Osteocyte (in vitro differentiated cells): ENCODE measurements around the gene GJA3. TPM values are rescaled to one million over a fixed set of nuclear protein-coding genes. Genes with fewer than 3 reads are reported as not detected.

ENCODE experiments used
- DNase-seq: peaks from one replicate; pipeline ENCODE4 v3.0.0; 2021; ENCODE audit warnings: mixed read lengths; ENCODE audit not compliant: unreplicated experiment; ENCODE audit errors: extremely low spot score
- H3K27ac Mint-ChIP-seq: one replicate; pipeline ENCODE4 v1.8.0; 2021; ENCODE audit warnings: mild to moderate bottlenecking, mixed read lengths; ENCODE audit not compliant: unreplicated experiment
- H3K27me3 Mint-ChIP-seq: one replicate; pipeline ENCODE4 v1.8.0; 2021; ENCODE audit warnings: mixed read lengths; ENCODE audit not compliant: unreplicated experiment
- H3K36me3 Mint-ChIP-seq: one replicate; pipeline ENCODE4 v1.8.0; 2021; ENCODE audit warnings: mixed read lengths; ENCODE audit not compliant: unreplicated experiment
- H3K4me1 Mint-ChIP-seq: one replicate; pipeline ENCODE4 v1.8.0; 2021; ENCODE audit warnings: mixed read lengths; ENCODE audit not compliant: unreplicated experiment
- H3K4me3 Mint-ChIP-seq: one replicate; pipeline ENCODE4 v1.8.0; 2021; ENCODE audit warnings: mild to moderate bottlenecking, moderate library complexity, mixed read lengths; ENCODE audit not compliant: unreplicated experiment
- H3K9me3 Mint-ChIP-seq: one replicate; pipeline ENCODE4 v1.8.0; 2021; ENCODE audit warnings: mixed read lengths; ENCODE audit not compliant: unreplicated experiment
- total RNA-seq: library from RNA; stranded (reverse); gene quantifications from 2 replicates; pipeline ENCODE4 v1.2.1, GENCODE V29; 2021
- TF ChIP-seq, protein P1 (sequence below): fragments of 200-600 bp; sonication (generic); IDR thresholded peaks from 2 replicates; pipeline ENCODE4 v1.5.0; 2021; ENCODE audit warnings: antibody characterized with exemption, mild to moderate bottlenecking, moderate library complexity

GJA3 gene
- total RNA-seq, 1 donor from 2014 or later: not detected

DNA sequence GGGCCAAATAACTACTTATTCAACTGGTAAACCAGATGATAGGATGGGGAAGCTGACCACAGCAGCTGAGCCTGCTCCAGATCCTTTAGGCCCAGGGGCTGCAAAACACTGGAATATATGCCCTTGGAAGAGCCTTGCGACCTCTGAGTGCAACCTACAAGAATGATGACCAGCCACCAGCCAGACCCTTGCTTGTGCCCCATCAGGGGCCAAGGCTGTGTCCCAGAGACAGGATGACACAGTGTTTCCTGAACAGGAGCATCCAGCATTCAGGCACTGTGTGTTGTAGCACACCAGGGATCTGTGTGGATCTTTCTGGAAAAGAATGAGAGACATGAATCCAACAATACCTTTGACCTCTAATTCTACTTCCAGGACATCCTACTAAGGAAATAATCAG lies 14.5 kb downstream of the GJA3 start:
- Mint-ChIP-seq H3K36me3 (no peaks in the 10 kb centered on the region), H3K4me1 (no peaks in the 10 kb centered on the region), H3K9me3 (no peaks in the 10 kb centered on the region), H3K4me3 (no peak overlapping the region), H3K27me3 (peaks cover 57% of the 10 kb centered on the region), H3K27ac (no peak overlapping the region)
- DNase-seq: peak; percentile 53
- TF ChIP-seq, protein P1, sequence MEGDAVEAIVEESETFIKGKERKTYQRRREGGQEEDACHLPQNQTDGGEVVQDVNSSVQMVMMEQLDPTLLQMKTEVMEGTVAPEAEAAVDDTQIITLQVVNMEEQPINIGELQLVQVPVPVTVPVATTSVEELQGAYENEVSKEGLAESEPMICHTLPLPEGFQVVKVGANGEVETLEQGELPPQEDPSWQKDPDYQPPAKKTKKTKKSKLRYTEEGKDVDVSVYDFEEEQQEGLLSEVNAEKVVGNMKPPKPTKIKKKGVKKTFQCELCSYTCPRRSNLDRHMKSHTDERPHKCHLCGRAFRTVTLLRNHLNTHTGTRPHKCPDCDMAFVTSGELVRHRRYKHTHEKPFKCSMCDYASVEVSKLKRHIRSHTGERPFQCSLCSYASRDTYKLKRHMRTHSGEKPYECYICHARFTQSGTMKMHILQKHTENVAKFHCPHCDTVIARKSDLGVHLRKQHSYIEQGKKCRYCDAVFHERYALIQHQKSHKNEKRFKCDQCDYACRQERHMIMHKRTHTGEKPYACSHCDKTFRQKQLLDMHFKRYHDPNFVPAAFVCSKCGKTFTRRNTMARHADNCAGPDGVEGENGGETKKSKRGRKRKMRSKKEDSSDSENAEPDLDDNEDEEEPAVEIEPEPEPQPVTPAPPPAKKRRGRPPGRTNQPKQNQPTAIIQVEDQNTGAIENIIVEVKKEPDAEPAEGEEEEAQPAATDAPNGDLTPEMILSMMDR: no peak

DNA sequence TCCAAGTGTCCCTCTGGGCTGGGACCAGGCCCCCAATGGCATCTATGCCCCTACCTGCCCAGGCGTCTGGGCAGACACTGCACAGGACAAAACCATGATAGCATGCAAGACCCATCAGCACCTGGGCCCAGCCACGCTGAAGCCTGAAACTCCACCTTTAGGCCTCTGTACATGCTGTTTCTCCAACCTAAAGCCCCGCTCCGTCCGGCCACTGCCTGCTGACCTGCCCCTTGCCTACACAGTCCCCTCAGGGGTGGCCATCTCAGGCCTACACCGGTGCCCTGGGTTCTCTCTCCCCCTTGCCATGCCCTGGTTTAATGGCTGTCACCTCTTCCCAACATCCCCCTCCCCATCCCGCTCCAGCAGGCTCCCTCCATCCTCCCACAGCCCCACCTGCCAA lies 15.3 kb downstream of the GJA3 start:
- Mint-ChIP-seq H3K4me3 (no peak overlapping the region), H3K27ac (no peak overlapping the region), H3K36me3 (no peaks in the 10 kb centered on the region), H3K4me1 (no peaks in the 10 kb centered on the region), H3K9me3 (no peaks in the 10 kb centered on the region), H3K27me3 (peaks cover 56% of the 10 kb centered on the region)
- TF ChIP-seq, protein P1: no peak
- peak; percentile 76 for DNase-seq

DNA sequence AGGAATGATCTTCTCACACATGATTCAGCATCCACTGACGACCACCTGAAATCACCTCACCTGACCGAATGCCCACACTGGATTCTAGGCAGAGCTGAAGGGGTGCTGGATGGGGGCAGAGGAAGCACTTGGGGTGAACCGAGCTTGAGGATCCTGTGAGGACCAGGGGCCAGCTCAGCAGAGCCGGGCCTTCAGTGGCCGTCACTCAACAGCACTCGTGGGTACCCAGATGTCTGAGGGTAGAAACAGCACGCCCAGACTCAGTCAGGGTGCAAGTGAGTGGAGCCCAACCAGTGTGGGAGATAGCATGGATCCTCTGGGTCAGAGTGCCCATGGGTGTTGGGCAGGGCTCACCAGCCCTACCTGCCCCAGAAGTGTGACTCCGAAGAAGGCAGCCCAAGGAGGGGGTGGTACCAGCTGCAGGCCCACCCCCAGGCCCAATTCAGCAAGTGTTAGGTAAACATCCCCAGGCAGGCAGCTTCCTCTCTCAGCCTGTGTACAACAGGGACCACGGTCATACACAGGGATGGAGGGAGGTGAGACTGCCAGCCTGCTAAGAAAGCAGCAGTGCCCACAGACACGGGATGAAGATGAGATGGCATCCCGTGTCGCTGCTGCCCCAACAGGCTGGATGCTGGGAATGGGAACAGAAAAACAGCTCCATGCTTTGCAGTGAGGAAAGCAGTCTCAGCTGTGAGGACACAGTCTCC lies 16.6 kb downstream of the GJA3 start:
- H3K27me3 Mint-ChIP-seq: peaks cover 51% of the 10 kb centered on the region
- TF ChIP-seq, protein P1: no peak

DNA sequence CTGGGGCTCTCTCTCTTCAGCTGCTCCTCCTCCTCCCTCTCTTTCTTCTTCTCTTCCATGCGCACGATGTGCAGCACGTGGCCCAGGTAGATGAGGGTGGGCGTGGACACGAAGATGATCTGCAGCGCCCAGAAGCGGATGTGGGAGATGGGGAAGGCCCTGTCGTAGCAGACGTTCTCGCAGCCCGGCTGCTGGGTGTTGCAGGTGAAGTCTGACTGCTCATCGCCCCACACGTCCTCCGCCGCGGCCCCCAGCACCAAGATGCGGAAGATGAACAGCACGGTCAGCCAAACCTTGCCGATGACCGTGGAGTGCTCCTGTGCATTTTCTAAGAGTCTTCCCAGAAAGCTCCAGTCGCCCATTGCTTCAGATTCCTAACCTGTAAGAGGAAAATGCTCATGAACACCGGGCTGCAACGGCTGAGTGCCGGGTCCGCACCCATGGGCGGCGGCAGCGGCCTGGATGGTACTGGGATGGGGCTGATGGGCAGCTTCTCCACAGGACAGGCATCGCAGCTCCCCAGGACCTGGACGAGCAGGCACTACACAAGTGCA lies 17.8 kb downstream of the GJA3 start:
- no peak overlapping the region for H3K4me3 Mint-ChIP-seq
- no peak overlapping the region for H3K27ac Mint-ChIP-seq
- no peaks in the 10 kb centered on the region for H3K36me3 Mint-ChIP-seq
- peak; percentile 79 for DNase-seq
- H3K4me1 Mint-ChIP-seq: no peaks in the 10 kb centered on the region
- TF ChIP-seq, protein P1: no peak
- peaks cover 48% of the 10 kb centered on the region for H3K27me3 Mint-ChIP-seq
- H3K9me3 Mint-ChIP-seq: no peaks in the 10 kb centered on the region

More for the DNA sequence above, 16.6 kb downstream of the GJA3 start:
- Mint-ChIP-seq H3K36me3 (no peaks in the 10 kb centered on the region), H3K9me3 (no peaks in the 10 kb centered on the region), H3K4me3 (no peak overlapping the region), H3K27ac (no peak overlapping the region), H3K4me1 (no peaks in the 10 kb centered on the region)
- peak; percentile 51 for DNase-seq

DNA sequence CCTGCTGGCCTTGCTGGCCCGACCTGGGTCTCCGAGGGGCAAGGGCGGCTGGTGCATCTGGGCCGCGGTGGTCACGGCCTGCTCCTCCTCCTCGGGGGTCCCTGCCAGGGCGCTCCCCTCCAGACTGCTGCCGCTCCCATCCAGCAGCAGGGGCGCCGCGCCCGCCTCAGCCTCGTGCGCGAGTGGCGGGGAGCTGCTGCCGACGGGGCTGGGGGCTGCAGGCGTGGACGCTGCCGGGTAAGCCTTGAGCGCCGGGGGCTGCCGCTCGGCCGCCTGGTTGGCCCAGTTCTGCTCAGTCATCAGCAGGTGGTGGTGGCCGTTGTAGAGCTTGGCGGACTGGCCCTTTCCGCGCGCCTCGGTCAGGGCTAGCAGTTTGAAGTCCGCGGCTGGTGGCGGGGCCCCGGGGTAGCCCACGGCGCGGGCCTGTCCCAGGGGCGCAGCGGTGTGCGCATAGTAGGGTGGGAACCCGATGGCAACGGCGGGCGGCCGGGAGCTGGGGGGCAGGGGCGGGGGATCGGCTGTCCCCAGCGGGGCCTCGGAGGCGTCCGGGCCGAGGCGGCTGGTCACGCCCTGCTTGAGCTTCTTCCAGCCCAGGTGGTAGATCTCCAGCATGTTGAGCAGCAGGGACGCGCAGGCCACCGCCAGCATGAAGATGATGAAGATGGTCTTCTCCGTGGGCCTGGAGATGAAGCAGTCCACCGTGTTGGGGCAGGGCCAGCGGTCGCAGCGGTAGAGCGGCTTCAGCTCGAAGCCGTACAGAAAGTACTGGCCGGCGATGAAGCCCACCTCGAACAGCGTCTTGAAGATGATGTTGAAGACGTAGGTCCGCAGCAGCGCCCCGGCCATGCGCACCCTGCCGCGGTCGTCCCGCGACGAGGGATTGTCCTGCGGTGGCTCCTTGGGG lies 18.6 kb downstream of the GJA3 start:
- H3K4me1 Mint-ChIP-seq: no peaks in the 10 kb centered on the region
- H3K27me3 Mint-ChIP-seq: peaks cover 48% of the 10 kb centered on the region
- peak; percentile 82 for DNase-seq
- no peak overlapping the region for H3K27ac Mint-ChIP-seq
- H3K36me3 Mint-ChIP-seq: no peaks in the 10 kb centered on the region
- H3K4me3 Mint-ChIP-seq: no peak overlapping the region
- no peaks in the 10 kb centered on the region for H3K9me3 Mint-ChIP-seq
- TF ChIP-seq, protein P1: no peak
